H9 (cell line): Measurements from ENCODE around the gene OPTN. TPM values are rescaled to one million over a fixed set of nuclear protein-coding genes. Genes with fewer than 3 reads are reported as not detected.
A peak's percentile ranks its signal among the peaks of the same experiment; 100 is the strongest.

Experiments
- DNase-seq: peaks from one replicate; pipeline ENCODE4 v3.0.0-alpha.2; 2017
- H2AFZ ChIP-seq: one replicate; pipeline ENCODE4 v1.6.1; 2013; ENCODE audit warnings: mild to moderate bottlenecking, low read length, control low read depth, moderate library complexity
- H2AK5ac ChIP-seq: 2 replicates; pipeline ENCODE4 v1.6.1; 2013; ENCODE audit warnings: low read length, control low read depth, mixed read lengths; ENCODE audit not compliant: insufficient read length
- H2BK120ac ChIP-seq: one replicate; pipeline ENCODE4 v1.6.1; 2013; ENCODE audit warnings: low read depth, mild to moderate bottlenecking, low read length, control low read depth, inconsistent platforms; ENCODE audit not compliant: poor library complexity, severe bottlenecking
- H2BK12ac ChIP-seq: 2 replicates; pipeline ENCODE4 v1.6.1; 2013; ENCODE audit warnings: low read length, control low read depth, mixed read lengths, low read depth; ENCODE audit not compliant: insufficient read length
- H2BK15ac ChIP-seq: 2 replicates; pipeline ENCODE4 v1.6.1; 2013; ENCODE audit warnings: low read depth, low read length, control low read depth
- H2BK20ac ChIP-seq: one replicate; pipeline ENCODE4 v1.6.1; 2013; ENCODE audit warnings: low read depth, mild to moderate bottlenecking, low read length, control low read depth, inconsistent platforms; ENCODE audit not compliant: poor library complexity, severe bottlenecking
- H2BK5ac ChIP-seq: 2 replicates; pipeline ENCODE4 v1.6.1; 2013; ENCODE audit warnings: low read length, control low read depth, mixed read lengths; ENCODE audit not compliant: insufficient read length
- H3K14ac ChIP-seq: 2 replicates; pipeline ENCODE4 v1.6.1; 2013; ENCODE audit warnings: low read length, control low read depth; ENCODE audit not compliant: insufficient read depth
- H3K18ac ChIP-seq: 2 replicates; pipeline ENCODE4 v1.6.1; 2013; ENCODE audit warnings: low read depth, mild to moderate bottlenecking, mixed read lengths, low read length, control low read depth; ENCODE audit not compliant: insufficient read length
- H3K23ac ChIP-seq: 2 replicates; pipeline ENCODE4 v1.6.1; 2013; ENCODE audit warnings: low read length, control low read depth, mixed read lengths, low read depth; ENCODE audit not compliant: insufficient read length
- H3K23me2 ChIP-seq: 2 replicates; pipeline ENCODE4 v1.6.1; 2013; ENCODE audit warnings: low read depth, mild to moderate bottlenecking, mixed read lengths, low read length, control low read depth; ENCODE audit not compliant: insufficient read length, poor library complexity, severe bottlenecking
- H3K27ac ChIP-seq: 2 replicates; pipeline ENCODE4 v1.5.1; 2013; ENCODE audit warnings: low read length, control low read depth, mixed read lengths, low read depth; ENCODE audit not compliant: insufficient read length
- H3K27me3 ChIP-seq: 2 replicates; pipeline ENCODE4 v1.6.1; 2013; ENCODE audit warnings: low read length, control low read depth, inconsistent platforms; ENCODE audit not compliant: insufficient read depth
- H3K4ac ChIP-seq: 2 replicates; pipeline ENCODE4 v1.6.1; 2013; ENCODE audit warnings: low read depth, mild to moderate bottlenecking, control low read depth, inconsistent platforms, low read length, moderate library complexity
- H3K4me1 ChIP-seq: 2 replicates; pipeline ENCODE4 v1.6.1; 2013; ENCODE audit warnings: low read length, control low read depth, inconsistent platforms; ENCODE audit not compliant: insufficient read depth
- H3K4me2 ChIP-seq: 2 replicates; pipeline ENCODE4 v1.6.1; 2013; ENCODE audit warnings: low read length, control low read depth, mixed read lengths; ENCODE audit not compliant: insufficient read length, insufficient read depth
- H3K56ac ChIP-seq: 2 replicates; pipeline ENCODE4 v1.6.1; 2013; ENCODE audit warnings: low read depth, mild to moderate bottlenecking, mixed read lengths, low read length, control low read depth; ENCODE audit not compliant: insufficient read length
- H3K79me1 ChIP-seq: 2 replicates; pipeline ENCODE4 v1.6.1; 2013; ENCODE audit warnings: low read depth, mild to moderate bottlenecking, moderate library complexity, low read length, control low read depth, inconsistent platforms; ENCODE audit not compliant: insufficient read depth, poor library complexity, severe bottlenecking
- H3K79me2 ChIP-seq: 2 replicates; pipeline ENCODE4 v1.6.1; 2013; ENCODE audit warnings: low read length, control low read depth, inconsistent platforms; ENCODE audit not compliant: insufficient read depth
- H3K9ac ChIP-seq: 2 replicates; pipeline ENCODE4 v1.6.1; 2013; ENCODE audit warnings: low read length, control low read depth, mixed read lengths; ENCODE audit not compliant: insufficient read length; ENCODE audit errors: extremely low read depth
- H3K9me3 ChIP-seq: one replicate; pipeline ENCODE4 v1.6.1; 2013; ENCODE audit warnings: low read depth, low read length, inconsistent platforms; ENCODE audit not compliant: control insufficient read depth
- H3T11ph ChIP-seq: one replicate; pipeline ENCODE4 v1.6.1; 2013; ENCODE audit warnings: mild to moderate bottlenecking, low read length, control low read depth, inconsistent platforms
- H4K20me1 ChIP-seq: one replicate; pipeline ENCODE4 v1.6.1; 2013; ENCODE audit not compliant: control insufficient read depth, insufficient read length, insufficient read depth
- H4K5ac ChIP-seq: 2 replicates; pipeline ENCODE4 v1.6.1; 2013; ENCODE audit warnings: low read depth, mild to moderate bottlenecking, mixed read lengths, low read length, control low read depth; ENCODE audit not compliant: insufficient read length
- H4K8ac ChIP-seq: replicated peaks from 2 replicates; pipeline ENCODE4 v1.6.1; 2013; ENCODE audit warnings: low read length, control low read depth, mixed read lengths, low read depth; ENCODE audit not compliant: insufficient read length
- H4K91ac ChIP-seq: 2 replicates; pipeline ENCODE4 v1.6.1; 2013; ENCODE audit warnings: low read depth, mild to moderate bottlenecking, moderate library complexity, mixed read lengths, low read length, control low read depth; ENCODE audit not compliant: insufficient read length
- H3K27ac Mint-ChIP-seq, 3 experiments: 2 replicates in 2 of 3; 3 replicates in 1 of 3; pipeline ENCODE4 v1.8.0; 2020 to 2021; ENCODE audit warnings: mixed read lengths in 3 of 3, mild to moderate bottlenecking in 1 of 3, moderate library complexity in 1 of 3
- H3K27me3 Mint-ChIP-seq: 2 replicates; pipeline ENCODE4 v1.8.0; 2021; ENCODE audit warnings: low read depth, mild to moderate bottlenecking, moderate library complexity, mixed read lengths
- H3K36me3 Mint-ChIP-seq, 3 experiments: 2 replicates in 2 of 3; 3 replicates in 1 of 3; pipeline ENCODE4 v1.8.0; 2020 to 2021; ENCODE audit warnings: low read depth in 3 of 3, mixed read lengths in 3 of 3; ENCODE audit not compliant: insufficient read depth in 1 of 3
- H3K4me1 Mint-ChIP-seq, 2 experiments: 2 replicates each; pipeline ENCODE4 v1.8.0; 2020; ENCODE audit warnings: mixed read lengths in 2 of 2
- H3K4me3 Mint-ChIP-seq, 2 experiments: 2 replicates in 1 of 2; 3 replicates in 1 of 2; pipeline ENCODE4 v1.8.0; 2020 to 2021; ENCODE audit warnings: mild to moderate bottlenecking in 2 of 2, mixed read lengths in 2 of 2, moderate library complexity in 1 of 2
- H3K9me3 Mint-ChIP-seq, 2 experiments: 2 replicates in 1 of 2; 3 replicates in 1 of 2; pipeline ENCODE4 v1.8.0; 2020; ENCODE audit warnings: mild to moderate bottlenecking in 2 of 2, mixed read lengths in 2 of 2, moderate library complexity in 1 of 2
- CTCF ChIP-seq: fragments of 200-600 bp; sonication (generic); conservative IDR thresholded peaks from 3 replicates; pipeline ENCODE4 v1.8.0; 2021; ENCODE audit warnings: antibody characterized with exemption, mild to moderate bottlenecking
- WGBS: extraction: QIAGEN DNeasy Blood & Tissue Kit; methylation state at CpG from one replicate; pipeline ENCODE4 v1.1.7; 2013; ENCODE audit warnings: missing lambda C conversion rate, low lambda C conversion rate, mixed read lengths; ENCODE audit not compliant: insufficient read length; ENCODE audit errors: extremely low coverage; 5-methylcytosine and 5-hydroxymethylcytosine counted together
- total RNA-seq: library from RNA; stranded (reverse); gene quantifications from 2 replicates; pipeline ENCODE4 v1.2.1, GENCODE V29; 2021

The OPTN gene
- total RNA-seq, 1 experiment from 2014 or later: 16.1 TPM

GRCh38 chr10:13074563-13075451 lies 25.2 kb upstream of the OPTN start:
- Histone ChIP-seq H3K9ac (no peak overlapping the region), H2AK5ac (no peak overlapping the region), H4K20me1 (no peaks in the 10 kb centered on the region), H2AFZ (no peak overlapping the region), H3K14ac (no peak overlapping the region), H3K79me2 (no peaks in the 10 kb centered on the region), H3K4me1 (no peaks in the 10 kb centered on the region), H2BK20ac (no peak overlapping the region), H2BK15ac (no peak overlapping the region), H3K4me2 (no peak overlapping the region), H3T11ph (no peak overlapping the region), H4K91ac (no peak overlapping the region), H2BK120ac (no peak overlapping the region), H4K5ac (no peak overlapping the region), H3K4ac (no peak overlapping the region), H3K27me3 (no peaks in the 10 kb centered on the region), H3K27ac (no peak overlapping the region), H3K56ac (no peak overlapping the region), H3K79me1 (no peaks in the 10 kb centered on the region), H2BK5ac (no peak overlapping the region), H2BK12ac (no peak overlapping the region), H4K8ac (no peak overlapping the region), H3K18ac (no peak overlapping the region), H3K9me3 (peaks cover 8% of the 10 kb centered on the region), H3K23me2 (no peaks in the 10 kb centered on the region), H3K23ac (no peak overlapping the region)
- no CpG with 5 or more reads among the region's 18 CpGs for WGBS
- Mint-ChIP-seq H3K27me3 (peaks cover 7% of the 10 kb centered on the region), H3K27ac (no peak overlapping the region), H3K4me3 (no peak overlapping the region), H3K4me1 (peaks cover 0 to 5% of the 10 kb centered on the region in 2 experiments; a peak in 2 of 4 replicates), H3K9me3 (peaks cover 27 to 39% of the 10 kb centered on the region in 2 experiments), H3K36me3 (peaks cover 8 to 29% (median 10%) of the 10 kb centered on the region in 3 experiments)
- DNase-seq: peak; percentile 75
- TF ChIP-seq CTCF: peak; percentile 94
